ENCODE measurements around the gene PPP4R4.
"Not testable (repeated sequence)": the region's sequence is repeated elsewhere in the genome, so short reads cannot be mapped to it uniquely, and the experiment has no call there.

PPP4R4 gene

GRCh38 chr14:94295360-94296180 lies 121.4 kb downstream of the PPP4R4 start:
- Histone ChIP-seq H3K4me3 (no peak overlapping the region), H3K27ac (peak overlapping the region in 1 of 2 donors; percentile 7)
- DNase-seq (ENCODE audit: low spot score) = no peak
- no peak for TF ChIP-seq CTCF (IDR thresholded peaks at IDR 0.05)

- H3K27ac ChIP-seq; DNase-seq (ENCODE audit: low spot score); H3K4me3 ChIP-seq: not testable (repeated sequence)
Measured at GRCh38 chr14:94296181-94296545, 122.0 kb downstream of the PPP4R4 start.

- no peak overlapping the region for H3K27ac ChIP-seq
- DNase-seq (ENCODE audit: low spot score) = no peak
- no peak overlapping the region for H3K4me3 ChIP-seq
- no peak for TF ChIP-seq CTCF (IDR thresholded peaks at IDR 0.05)
Measured at GRCh38 chr14:94298130-94298529, 124.0 kb downstream of the PPP4R4 start.

GRCh38 chr14:94303111-94303510 lies 129.0 kb downstream of the PPP4R4 start:
- no peak for DNase-seq (ENCODE audit: low spot score)
- H3K27ac ChIP-seq = no peak overlapping the region
- TF ChIP-seq CTCF (IDR thresholded peaks at IDR 0.05) = no peak
- H3K4me3 ChIP-seq = no peak overlapping the region

- H3K27ac ChIP-seq = no peak overlapping the region
- DNase-seq (ENCODE audit: low spot score) = no peak
- TF ChIP-seq CTCF (IDR thresholded peaks at IDR 0.05) = no peak
- H3K4me3 ChIP-seq = no peak overlapping the region
Measured at GRCh38 chr14:94304243-94304642, 130.1 kb downstream of the PPP4R4 start.

- Histone ChIP-seq H3K4me3 (no peak overlapping the region), H3K27ac (no peak overlapping the region)
- TF ChIP-seq CTCF (IDR thresholded peaks at IDR 0.05) = no peak
- DNase-seq (ENCODE audit: low spot score) = no peak
Measured at GRCh38 chr14:94305620-94306019, 131.5 kb downstream of the PPP4R4 start.

- DNase-seq (ENCODE audit: low spot score) = no peak
- TF ChIP-seq CTCF (IDR thresholded peaks at IDR 0.05) = no peak
- H3K27ac ChIP-seq = no peak overlapping the region
- H3K4me3 ChIP-seq = no peak overlapping the region
Measured at GRCh38 chr14:94306047-94306978, 132.2 kb downstream of the PPP4R4 start.

All from coronary artery (tissue), 2 donors.